ENCODE measurements around the gene DDB1. TPM values are rescaled to one million over a fixed set of nuclear protein-coding genes. Genes with fewer than 3 reads are reported as not detected.

DDB1 gene
- total and polyA plus RNA-seq, 10 of the 15 experiments (the other 5 are each of a cell fraction or from before 2014, with no cell fraction given) = 136 to 272 (median 216) TPM

- FAIRE-seq (no peak), DNase-seq (ENCODE audit: low read depth, low spot score) (no peak), ATAC-seq (peak; percentile 90)
- peak within 1 kb of the TSS; percentile 100 for H3K4me2 ChIP-seq (ENCODE audit: control insufficient read depth, insufficient read depth)
- no peaks in the 10 kb centered on the region; the same call in 1 of the 2 replicates for H3K79me2 ChIP-seq (ENCODE audit: control insufficient read depth, insufficient read depth, low read length)
- no peaks in the 10 kb centered on the region for H3K27me3 ChIP-seq (replicated peaks in 1 of 2; ENCODE audit: control insufficient read depth in 2 of 2, insufficient read depth in 2 of 2, low read length in 1 of 2)
- peak within 1 kb of the TSS; percentile 92 for H2AFZ ChIP-seq (ENCODE audit: control insufficient read depth, low read depth, low read length)
- ChIA-PET RAD21 (ENCODE audit: unreplicated experiment) (interaction anchor here (0.6 to 2.5 kb wide), 4 partner anchors 41 to 98 kb away, joined by 3 to 9 read pairs (median 6); no protein-coding TSS in a partner anchor), SMC1A (ENCODE audit: uncharacterized antibody, unreplicated experiment) (interaction anchor here (0.6 to 2.1 kb wide), 7 partner anchors 13 to 1163 kb away, joined by 3 to 9 read pairs (median 3); partner anchors contain the start of genes CYB561A3 and TMEM138), POLR2A (interaction anchor here (0.6 to 1.1 kb wide), 2 partner anchors 63 to 310 kb away, joined by 6 read pairs; no protein-coding TSS in a partner anchor), CTCF (interaction anchor here (0.6 to 2.8 kb wide), 10 partner anchors 24 to 465 kb away, joined by 3 to 16 read pairs (median 4); partner anchors contain the start of gene TMEM216)
- H3K27ac ChIP-seq (ENCODE audit: control insufficient read depth, insufficient read depth) = peak within 1 kb of the TSS; percentile 67
- H3K36me3 ChIP-seq (ENCODE audit: control insufficient read depth in 2 of 2, insufficient read depth in 2 of 2, low read length in 1 of 2) = peaks cover 3 to 21% of the 10 kb centered on the region in 2 experiments
- in situ Hi-C loops (cut with MboI) = no loop called here
- no peaks in the 10 kb centered on the region for H4K20me1 ChIP-seq (ENCODE audit: control insufficient read depth, insufficient read depth)
- BruUV-seq (replicated peaks) = no TSS peak
- peak within 1 kb of the TSS; percentile 70 for H3K4me3 ChIP-seq
- H3K9me3 ChIP-seq (replicated peaks; ENCODE audit: control insufficient read depth, insufficient read depth, low read length) = no peaks in the 10 kb centered on the region
- 12% methylated on average over 70 of the region's 97 CpGs for WGBS (ENCODE audit: insufficient coverage, insufficient replicate concordance, low lambda C conversion rate, missing lambda C conversion rate)
- H3K9ac ChIP-seq (ENCODE audit: control insufficient read depth, insufficient read depth, low read length) = peak within 1 kb of the TSS; percentile 78
- H3K4me1 ChIP-seq (ENCODE audit: control insufficient read depth, insufficient read depth, low read length) = peaks cover 28% of the 10 kb centered on the region
- intact Hi-C loops (cut with micrococcal nuclease; ENCODE audit: unreplicated experiment) = no loop called here
- TF ChIP-seq BCL3 (IDR thresholded peaks at IDR 0.05; ENCODE audit: borderline replicate concordance, insufficient read depth, low read depth, low read length, poor library complexity, severe bottlenecking) = peak; percentile 26
- TF ChIP-seq ESRRA (IDR thresholded peaks at IDR 0.05; ENCODE audit: low read length) = no peak
- no peak for TF ChIP-seq CBFB (IDR thresholded peaks at IDR 0.05; ENCODE audit: low read depth)
- no peak for TF ChIP-seq MTA3 (IDR thresholded peaks at IDR 0.05; ENCODE audit: borderline replicate concordance, low read length)
- no peak for TF ChIP-seq E2F8 (IDR thresholded peaks at IDR 0.05; ENCODE audit: low read depth, partially characterized antibody)
- TF ChIP-seq YBX1 (IDR thresholded peaks at IDR 0.05) = no peak
- no peak for TF ChIP-seq NFYB (IDR thresholded peaks at IDR 0.05; ENCODE audit: insufficient read depth, low read depth, low read length)
- peak; percentile 48; the same call in 1 of the 2 replicates for TF ChIP-seq LARP7 (IDR thresholded peaks at IDR 0.05)
- TF ChIP-seq CEBPB (IDR thresholded peaks at IDR 0.05; ENCODE audit: borderline replicate concordance in 1 of 2, low read depth in 2 of 2, low read length in 2 of 2) = no peak
- no peak for TF ChIP-seq CBX5 (IDR thresholded peaks at IDR 0.05; ENCODE audit: low read depth)
- no peak for TF ChIP-seq ZBTB40 (IDR thresholded peaks at IDR 0.05; ENCODE audit: borderline replicate concordance)
- TF ChIP-seq YY1 (IDR thresholded peaks at IDR 0.05; ENCODE audit: low read depth, low read length) = 0 out of 2 replicates have a peak, but pooled peaks have one; percentile 15
- TF ChIP-seq KDM1A (IDR thresholded peaks at IDR 0.05; ENCODE audit: borderline replicate concordance) = no peak
Observed at GRCh38 chr11:61294717-61295595, 37.9 kb downstream of the DDB1 start, which contains the start of gene VWCE. VWCE (minus strand) TSS chr11:61295316; CDS start chr11:61295037, 279 bp downstream.

Measured in GM12878 (cell line).